K562 (cell line): ENCODE results near the gene BAMBI.

Experiments used
- E2F1 ChIP-seq: sonication (generic); formaldehyde crosslinking; IDR thresholded peaks from 2 replicates; pipeline ENCODE4 v1.8.1; 2023; ENCODE audit warnings: mild to moderate bottlenecking, missing genetic modification reagents, moderate library complexity
- POLR2AphosphoS5 ChIP-seq: IDR thresholded peaks from 2 replicates; pipeline ENCODE4 v1.6.1; 2011; ENCODE audit warnings: mild to moderate bottlenecking, low read depth, low read length, moderate library complexity; ENCODE audit not compliant: control insufficient read depth, insufficient read depth
- TF ChIP-seq, protein P1 (sequence below), 3 experiments: IDR thresholded peaks in 2 of 3; conservative IDR thresholded peaks in 1 of 3; 2 replicates each; pipeline ENCODE4 v1.5.1; 2011 to 2012; ENCODE audit warnings: low read length in 3 of 3, mild to moderate bottlenecking in 3 of 3, control low read depth in 2 of 3, improper control_type of control experiment in 1 of 3, inconsistent platforms in 1 of 3, low read depth in 1 of 3, mixed read lengths in 1 of 3, moderate library complexity in 1 of 3; ENCODE audit not compliant: insufficient read depth in 2 of 3

GRCh38 chr10:28698075-28698474 lies 20.8 kb downstream of the BAMBI start:
- TF ChIP-seq E2F1 (CRISPR knock-in tag) (no peak), POLR2AphosphoS5 (no peak)
- TF ChIP-seq, protein P1, sequence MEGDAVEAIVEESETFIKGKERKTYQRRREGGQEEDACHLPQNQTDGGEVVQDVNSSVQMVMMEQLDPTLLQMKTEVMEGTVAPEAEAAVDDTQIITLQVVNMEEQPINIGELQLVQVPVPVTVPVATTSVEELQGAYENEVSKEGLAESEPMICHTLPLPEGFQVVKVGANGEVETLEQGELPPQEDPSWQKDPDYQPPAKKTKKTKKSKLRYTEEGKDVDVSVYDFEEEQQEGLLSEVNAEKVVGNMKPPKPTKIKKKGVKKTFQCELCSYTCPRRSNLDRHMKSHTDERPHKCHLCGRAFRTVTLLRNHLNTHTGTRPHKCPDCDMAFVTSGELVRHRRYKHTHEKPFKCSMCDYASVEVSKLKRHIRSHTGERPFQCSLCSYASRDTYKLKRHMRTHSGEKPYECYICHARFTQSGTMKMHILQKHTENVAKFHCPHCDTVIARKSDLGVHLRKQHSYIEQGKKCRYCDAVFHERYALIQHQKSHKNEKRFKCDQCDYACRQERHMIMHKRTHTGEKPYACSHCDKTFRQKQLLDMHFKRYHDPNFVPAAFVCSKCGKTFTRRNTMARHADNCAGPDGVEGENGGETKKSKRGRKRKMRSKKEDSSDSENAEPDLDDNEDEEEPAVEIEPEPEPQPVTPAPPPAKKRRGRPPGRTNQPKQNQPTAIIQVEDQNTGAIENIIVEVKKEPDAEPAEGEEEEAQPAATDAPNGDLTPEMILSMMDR (IDR thresholded peaks at IDR 0.05 in 2 of 3, conservative IDR thresholded peaks at IDR 0.05 in 1 of 3; ENCODE audit: insufficient read depth in 2 of 3, low read depth in 1 of 3, low read length in 3 of 3): no peak
